NCI-H1092 (cell line): Measurements from ENCODE around the gene DIO3.
"Not testable (repeated sequence)": the region's sequence is repeated elsewhere in the genome, so short reads cannot be mapped to it uniquely, and the experiment has no call there.

Experiments used
- DNase-seq: peaks from one replicate; lab custom pipeline; 2025; lab: John Stamatoyannopoulos, UW

Gene DIO3

GRCh38 chr14:101559250-101559623, 2.1 kb upstream of the DIO3 start:
- no peak for DNase-seq

GRCh38 chr14:101559624-101560533, 1.4 kb upstream of the DIO3 start:
- no peak for DNase-seq

- DNase-seq, result no peak
Observed at GRCh38 chr14:101560534-101561113, 671 bp upstream of the DIO3 start.

- no peak for DNase-seq
Observed at GRCh38 chr14:101561897-101562490, 699 bp downstream of the DIO3 start.

- no peak for DNase-seq
Observed at GRCh38 chr14:101562659-101563351, 1.5 kb downstream of the DIO3 start.

- no peak for DNase-seq
Observed at GRCh38 chr14:101563352-101563653, 2.0 kb downstream of the DIO3 start.

GRCh38 chr14:101563654-101564443, 2.6 kb downstream of the DIO3 start:
- no peak for DNase-seq

- DNase-seq, result no peak
Observed at GRCh38 chr14:101564444-101564776, 3.1 kb downstream of the DIO3 start.

GRCh38 chr14:101564819-101565698, 3.8 kb downstream of the DIO3 start:
- DNase-seq, result no peak

GRCh38 chr14:101567252-101567651, 6.0 kb downstream of the DIO3 start:
- no peak for DNase-seq

- DNase-seq, result no peak
Observed at GRCh38 chr14:101571004-101571403, 9.7 kb downstream of the DIO3 start.

- not testable (repeated sequence) for DNase-seq
Observed at GRCh38 chr14:101572526-101572925, 11.2 kb downstream of the DIO3 start.

GRCh38 chr14:101573289-101573688, 12.0 kb downstream of the DIO3 start:
- DNase-seq, result no peak

- DNase-seq, result no peak
Observed at GRCh38 chr14:101575581-101575980, 14.3 kb downstream of the DIO3 start.

GRCh38 chr14:101577221-101577909, 16.1 kb downstream of the DIO3 start:
- no peak for DNase-seq

- no peak for DNase-seq
Observed at GRCh38 chr14:101578489-101578888, 17.2 kb downstream of the DIO3 start.

- no peak for DNase-seq
Observed at GRCh38 chr14:101579372-101580080, 18.2 kb downstream of the DIO3 start.

GRCh38 chr14:101581806-101582205, 20.5 kb downstream of the DIO3 start:
- no peak for DNase-seq

GRCh38 chr14:101582294-101582693, 21.0 kb downstream of the DIO3 start:
- DNase-seq, result no peak
